SH-SY5Y (cell line): ENCODE data around the gene CFAP97.

Experiments used
- GATA2 ChIP-seq: IDR thresholded peaks from 2 replicates; pipeline ENCODE4 v1.6.1; 2011; ENCODE audit warnings: mild to moderate bottlenecking, low read depth, low read length
- GATA3 ChIP-seq: IDR thresholded peaks from 2 replicates; pipeline ENCODE4 v1.6.1; 2011; ENCODE audit warnings: low read depth, mild to moderate bottlenecking, low read length, moderate library complexity

DNA sequence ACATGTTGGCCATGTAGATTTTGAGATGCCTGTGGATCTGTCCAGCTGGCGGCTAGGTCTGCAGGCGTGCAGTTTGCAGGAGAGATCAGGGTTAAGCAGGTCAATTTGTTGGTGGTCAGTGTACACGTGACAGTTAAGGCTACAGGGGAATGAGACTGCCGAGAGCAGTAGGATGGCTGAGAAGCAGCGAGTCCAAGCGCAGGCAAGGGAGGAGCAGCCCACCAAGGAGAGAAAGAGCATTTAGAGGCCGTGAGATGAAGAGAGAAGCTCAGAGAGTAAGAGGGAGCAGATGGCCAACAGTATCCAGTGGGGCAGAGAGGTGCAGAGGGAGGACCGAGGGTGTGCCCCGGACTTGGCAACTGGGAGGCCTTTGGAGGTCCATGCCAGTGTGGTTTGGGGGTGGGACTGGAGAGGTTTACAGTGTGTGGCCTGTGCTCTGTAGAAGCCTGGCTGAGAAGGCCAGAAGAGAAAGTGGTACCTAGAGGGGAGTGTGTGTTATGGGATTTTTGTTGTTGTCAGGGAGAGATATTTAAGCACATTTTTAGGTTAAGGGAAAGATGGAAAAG is 24.0 kb upstream of the CFAP97 start:
- TF ChIP-seq GATA3 (no peak), GATA2 (no peak)
